Spleen (tissue), 7 donors: ENCODE measurements around the gene MSI2.

Source experiments
- POLR2AphosphoS5 ChIP-seq, 3 donors: sonication (generic); formaldehyde crosslinking; IDR thresholded peaks; one replicate each; pipeline ENCODE4 v1.5.1; 2017; ENCODE audit warnings: antibody characterized with exemption in 3 of 3
- TF ChIP-seq, protein P1 (sequence below), 11 experiments: fragments of 200-600 bp in 7 of 11; fragments of 450-650 bp in 4 of 11; sonication (generic) in 4 of 11; IDR thresholded peaks in 8 of 11; conservative IDR thresholded peaks in 3 of 11; 1 replicate in 7 of 11; 2 replicates in 4 of 11; pipeline versions ENCODE4 v1.4.0 to v1.8.0; 2016 to 2021; ENCODE audit warnings: antibody characterized with exemption in 11 of 11, inconsistent platforms in 4 of 11, mild to moderate bottlenecking in 1 of 11
- donor health status: DM: no; HTN: no; CAD: no; lungs with moderate emphysema.
- donor health status: DM: no; HTN: no; CAD: no.
- donor health status: DM: no; HTN: no; CAD: no.

DNA sequence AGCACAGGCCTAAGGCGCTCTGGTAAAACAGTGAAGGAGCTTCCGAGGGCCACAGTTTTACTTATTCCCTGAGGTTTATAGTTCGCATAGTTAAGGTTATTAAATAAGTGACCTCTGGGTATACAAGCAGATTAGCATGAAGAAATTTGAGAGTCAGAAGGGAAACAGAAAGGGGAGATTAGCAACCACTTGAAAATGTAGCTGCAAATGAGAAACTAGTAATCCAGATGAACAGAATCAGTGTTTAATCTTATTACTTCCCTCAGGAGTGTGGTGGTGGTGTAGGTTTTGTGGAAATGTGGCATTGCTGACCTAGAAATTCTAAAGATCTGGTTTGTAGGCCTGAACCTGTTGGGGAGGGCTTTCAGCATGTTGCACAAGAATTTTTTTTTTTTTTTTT lies 358.4 kb downstream of the MSI2 start:
- TF ChIP-seq, protein P1, sequence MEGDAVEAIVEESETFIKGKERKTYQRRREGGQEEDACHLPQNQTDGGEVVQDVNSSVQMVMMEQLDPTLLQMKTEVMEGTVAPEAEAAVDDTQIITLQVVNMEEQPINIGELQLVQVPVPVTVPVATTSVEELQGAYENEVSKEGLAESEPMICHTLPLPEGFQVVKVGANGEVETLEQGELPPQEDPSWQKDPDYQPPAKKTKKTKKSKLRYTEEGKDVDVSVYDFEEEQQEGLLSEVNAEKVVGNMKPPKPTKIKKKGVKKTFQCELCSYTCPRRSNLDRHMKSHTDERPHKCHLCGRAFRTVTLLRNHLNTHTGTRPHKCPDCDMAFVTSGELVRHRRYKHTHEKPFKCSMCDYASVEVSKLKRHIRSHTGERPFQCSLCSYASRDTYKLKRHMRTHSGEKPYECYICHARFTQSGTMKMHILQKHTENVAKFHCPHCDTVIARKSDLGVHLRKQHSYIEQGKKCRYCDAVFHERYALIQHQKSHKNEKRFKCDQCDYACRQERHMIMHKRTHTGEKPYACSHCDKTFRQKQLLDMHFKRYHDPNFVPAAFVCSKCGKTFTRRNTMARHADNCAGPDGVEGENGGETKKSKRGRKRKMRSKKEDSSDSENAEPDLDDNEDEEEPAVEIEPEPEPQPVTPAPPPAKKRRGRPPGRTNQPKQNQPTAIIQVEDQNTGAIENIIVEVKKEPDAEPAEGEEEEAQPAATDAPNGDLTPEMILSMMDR (IDR thresholded peaks at IDR 0.05 in 8 of 11, conservative IDR thresholded peaks at IDR 0.05 in 3 of 11): no peak
- no peak for TF ChIP-seq POLR2AphosphoS5 (IDR thresholded peaks at IDR 0.05)
